Colon (tissue), 2 donors: ENCODE data around the gene RNF224.
"Not testable (repeated sequence)": the region's sequence is repeated elsewhere in the genome, so short reads cannot be mapped to it uniquely, and the experiment has no call there.

Source experiments
- FAIRE-seq: peaks from 2 replicates; lab custom pipeline; 2012; peaks lifted over from hg19 to GRCh38; lab: Jason Lieb, UNC
- donor health status: control.
- donor health status: control.

RNF224 gene

DNA sequence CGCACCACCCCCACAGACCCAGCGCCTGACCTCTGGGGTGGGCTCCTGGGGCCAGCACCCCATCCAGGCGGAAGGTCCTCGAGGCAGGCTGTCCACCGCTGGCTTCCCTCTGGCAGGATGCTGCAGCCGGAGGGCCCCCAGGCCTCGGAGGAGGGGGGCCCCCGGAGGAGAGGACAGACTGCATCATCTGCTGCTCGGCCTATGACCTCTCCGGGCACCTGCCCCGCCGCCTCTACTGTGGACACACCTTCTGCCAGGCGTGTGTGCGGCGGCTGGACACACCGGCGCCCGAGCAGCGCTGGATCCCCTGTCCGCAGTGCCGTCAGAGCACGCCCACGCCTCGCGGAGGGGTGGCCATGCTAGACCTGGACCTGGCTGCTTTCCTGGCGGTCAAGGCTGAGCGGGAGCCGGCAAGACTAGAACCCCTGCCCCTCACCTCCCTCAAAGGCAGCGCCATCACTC lies 1.2 kb downstream of the RNF224 start:
- no peak for FAIRE-seq

- FAIRE-seq: no peak
These were observed 1.9 kb downstream of the RNF224 start for GRCh38 chr9:137228968-137229896.

DNA sequence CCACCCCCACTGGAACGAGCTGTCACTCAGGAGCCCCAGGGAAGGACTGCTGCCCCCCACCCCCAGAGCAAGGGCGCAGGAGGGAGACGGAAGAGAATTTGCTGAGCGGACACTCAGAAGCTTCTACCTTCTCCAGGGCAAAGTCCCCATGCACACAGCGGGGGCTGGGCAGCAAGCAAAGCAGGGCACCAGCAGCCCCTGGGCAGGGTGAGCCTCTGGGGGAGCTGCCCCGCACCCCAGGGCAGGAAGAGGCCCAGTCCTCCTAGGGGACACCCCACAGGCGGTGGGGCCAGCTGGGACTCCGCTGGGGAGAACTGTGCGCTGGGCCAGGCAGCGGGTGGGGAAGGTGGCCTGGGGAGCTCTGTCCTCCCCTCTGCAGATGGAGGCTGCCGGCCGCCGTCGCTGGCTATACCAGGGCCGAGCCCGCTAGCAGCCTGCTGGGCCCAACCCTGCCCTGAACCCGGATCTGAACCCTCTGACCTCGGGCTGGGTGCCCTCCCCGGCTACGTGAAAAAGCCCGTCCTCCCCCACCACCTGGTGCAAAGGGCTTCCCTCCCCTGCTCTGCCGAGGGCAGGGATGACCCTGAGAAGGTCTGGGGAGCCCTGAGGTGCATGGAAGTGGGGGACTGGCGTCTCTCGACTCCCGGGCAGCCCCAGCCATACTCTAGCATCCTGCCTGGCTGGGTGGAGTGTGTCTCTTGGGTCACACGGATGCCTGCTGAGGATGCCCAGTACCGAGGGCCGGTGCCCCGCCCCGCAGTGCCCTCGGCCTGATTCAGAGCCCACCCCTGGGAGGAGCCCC lies 2.8 kb downstream of the RNF224 start:
- FAIRE-seq: no peak

GRCh38 chr9:137230705-137231371 lies 3.5 kb downstream of the RNF224 start, which contains the start of gene SLC34A3:
SLC34A3 (plus strand) TSS chr9:137230901; CDS start chr9:137231703, 802 bp downstream.
- no peak for FAIRE-seq

- no peak for FAIRE-seq
These were observed 4.2 kb downstream of the RNF224 start for GRCh38 chr9:137231372-137232039.

DNA sequence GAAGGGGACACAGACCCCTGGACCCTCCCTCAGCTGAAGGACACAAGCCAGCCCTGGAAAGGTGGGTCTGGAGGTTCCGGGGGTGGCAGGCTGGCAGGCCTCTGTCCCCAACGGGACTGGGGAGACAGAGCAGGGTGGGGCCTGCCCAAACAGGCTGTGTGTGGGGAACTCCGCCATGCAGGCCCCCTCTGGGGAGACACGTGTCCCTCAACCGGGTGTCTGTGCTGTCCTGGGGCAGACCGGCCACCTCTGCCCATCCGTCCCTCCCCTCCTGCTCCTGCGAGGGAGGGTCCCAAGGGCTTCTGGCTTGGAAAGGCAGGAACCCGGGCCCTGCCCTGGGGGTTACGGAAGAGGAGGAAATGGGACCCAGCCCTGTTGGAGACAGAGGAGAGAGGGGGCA lies 4.8 kb downstream of the RNF224 start:
- FAIRE-seq: no peak

GRCh38 chr9:137232510-137232909 lies 5.2 kb downstream of the RNF224 start:
- no peak for FAIRE-seq

GRCh38 chr9:137233143-137233980 lies 6.1 kb downstream of the RNF224 start:
- FAIRE-seq: no peak

DNA sequence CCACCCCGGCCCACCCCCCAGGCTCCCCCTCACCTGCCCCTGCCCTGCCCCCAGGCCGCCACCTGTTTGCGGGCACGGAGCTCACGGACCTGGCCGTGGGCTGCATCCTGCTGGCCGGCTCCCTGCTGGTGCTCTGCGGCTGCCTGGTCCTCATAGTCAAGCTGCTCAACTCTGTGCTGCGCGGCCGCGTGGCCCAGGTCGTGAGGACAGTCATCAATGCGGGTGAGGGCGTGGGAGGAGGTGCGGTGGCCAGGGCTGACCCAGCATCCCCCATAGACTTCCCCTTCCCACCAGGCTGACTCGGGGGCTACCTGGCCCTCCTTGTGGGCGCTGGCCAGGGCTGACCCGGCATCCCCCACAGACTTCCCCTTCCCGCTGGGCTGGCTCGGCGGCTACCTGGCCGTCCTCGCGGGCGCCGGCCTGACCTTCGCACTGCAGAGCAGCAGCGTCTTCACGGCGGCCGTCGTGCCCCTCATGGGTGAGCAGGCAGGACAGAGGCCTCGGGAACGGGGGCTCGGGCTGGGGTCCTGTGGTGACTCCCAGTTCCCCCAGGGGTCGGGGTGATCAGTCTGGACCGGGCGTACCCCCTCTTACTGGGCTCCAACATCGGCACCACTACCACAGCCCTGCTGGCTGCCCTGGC lies 6.9 kb downstream of the RNF224 start:
- no peak for FAIRE-seq

GRCh38 chr9:137234758-137235423 lies 7.6 kb downstream of the RNF224 start:
- no peak for FAIRE-seq

- FAIRE-seq: no peak
These were observed 8.3 kb downstream of the RNF224 start for GRCh38 chr9:137235424-137236237.

- no peak for FAIRE-seq
These were observed 9.1 kb downstream of the RNF224 start for GRCh38 chr9:137236238-137236935.

- no peak for FAIRE-seq
These were observed 9.7 kb downstream of the RNF224 start for GRCh38 chr9:137236936-137237421.

DNA sequence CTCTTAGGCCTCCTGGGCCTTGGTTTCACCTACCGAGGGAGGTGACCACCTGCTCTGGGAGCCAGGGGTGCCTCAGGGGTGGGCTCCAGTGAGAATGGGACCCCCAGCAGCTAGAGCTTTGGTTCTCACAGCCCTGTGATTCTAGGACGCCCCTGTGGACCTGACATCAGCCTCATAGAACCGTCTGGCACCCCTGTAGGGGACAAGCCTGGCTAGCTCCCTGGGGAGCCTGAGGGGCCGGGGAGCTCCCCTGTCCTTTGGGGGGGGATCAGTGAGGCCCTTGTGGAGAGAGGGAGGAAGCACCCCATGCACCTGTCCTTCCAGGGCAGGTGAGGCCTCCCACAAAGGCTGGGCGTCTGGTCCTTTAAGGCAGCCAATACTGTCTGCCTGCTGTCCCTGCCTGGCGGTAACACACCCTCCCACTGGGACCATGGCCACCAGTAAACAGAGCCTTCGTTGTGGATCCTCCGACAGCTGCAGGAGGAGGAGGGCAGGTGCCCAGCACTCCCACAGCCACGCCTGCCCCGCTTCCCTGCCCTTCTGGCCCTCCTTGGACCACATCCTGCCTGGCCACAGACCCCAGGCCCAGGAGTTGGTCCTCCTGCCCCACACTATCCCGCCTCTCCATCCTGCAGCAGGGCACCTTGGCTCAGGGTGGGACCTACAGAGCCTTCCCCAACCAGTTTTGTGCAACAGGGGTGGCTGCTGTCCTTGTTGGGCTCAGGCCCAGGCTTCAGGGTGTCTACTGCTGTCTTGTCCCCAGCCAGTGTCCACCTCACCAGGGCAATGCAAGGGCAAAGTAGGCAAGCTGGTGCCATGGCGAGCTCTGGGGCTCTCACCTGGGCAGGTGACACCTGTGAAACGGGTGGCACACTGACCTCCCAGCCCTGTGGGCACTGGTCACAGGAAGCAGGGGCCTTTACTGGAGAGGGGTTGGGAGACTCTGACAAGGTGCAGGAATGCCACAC lies 10.7 kb downstream of the RNF224 start:
- no peak for FAIRE-seq

GRCh38 chr9:137239541-137240200 lies 12.4 kb downstream of the RNF224 start:
- not testable (repeated sequence) for FAIRE-seq

- no peak for FAIRE-seq
These were observed 13.1 kb downstream of the RNF224 start for GRCh38 chr9:137240318-137240840.
